Central memory CD4-positive, alpha-beta T cell (primary cell): ENCODE data around the gene GNB1L.

Experiments used
- DNase-seq: peaks from one replicate; pipeline ENCODE4 v3.0.0; 2022

GNB1L gene

DNA sequence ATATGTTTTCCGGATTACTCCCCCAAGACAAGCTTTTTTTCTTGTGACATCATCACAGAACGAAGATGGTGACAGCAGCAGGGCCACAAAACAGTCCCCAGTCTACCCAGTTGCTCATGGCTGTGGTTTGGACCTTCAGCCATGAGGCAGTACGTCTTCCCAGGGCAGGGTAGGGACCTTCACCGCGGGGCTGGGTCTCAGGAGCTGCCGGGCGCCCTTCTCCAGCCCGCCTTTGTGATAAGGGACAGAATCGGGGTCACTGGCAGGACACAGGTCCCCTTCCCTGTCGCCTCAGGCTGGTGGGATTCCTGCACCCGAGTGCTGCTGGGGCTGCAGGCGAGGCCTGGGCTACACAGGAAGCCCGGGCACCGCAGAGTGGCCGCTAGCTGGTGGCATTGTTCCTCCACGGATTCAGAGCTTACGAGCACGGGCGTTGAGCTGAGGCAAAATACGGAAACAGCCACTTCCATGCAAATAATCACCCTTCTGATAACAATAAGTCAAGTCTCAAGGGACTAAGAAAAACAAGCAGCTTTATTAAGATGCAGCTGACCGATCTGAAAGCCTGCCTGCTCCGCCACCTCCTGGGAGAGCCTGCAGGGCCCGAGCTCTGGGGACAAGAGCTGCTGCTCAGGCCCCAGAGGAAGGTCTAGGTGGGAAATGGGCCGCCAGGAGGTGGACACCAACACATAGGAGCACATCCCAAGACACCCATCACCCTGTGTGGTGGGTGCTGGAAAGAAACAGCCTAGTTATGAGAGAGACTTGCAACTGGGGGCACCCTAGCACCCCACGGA is 81.8 kb downstream of the GNB1L start:
- no peak for DNase-seq

DNA sequence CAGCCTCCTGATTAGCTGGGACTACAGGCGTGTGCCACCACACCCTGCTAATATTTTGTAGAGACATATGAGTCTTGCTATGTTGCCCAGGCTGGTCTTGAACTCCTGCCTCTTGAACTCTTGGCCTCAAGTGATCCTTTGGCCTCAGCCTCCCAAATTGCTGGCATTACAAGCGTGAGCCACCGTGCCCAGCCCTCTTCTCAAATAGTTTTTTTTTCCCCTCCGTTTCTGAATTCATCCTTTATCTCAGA is 82.3 kb downstream of the GNB1L start:
- DNase-seq, result no peak

DNA sequence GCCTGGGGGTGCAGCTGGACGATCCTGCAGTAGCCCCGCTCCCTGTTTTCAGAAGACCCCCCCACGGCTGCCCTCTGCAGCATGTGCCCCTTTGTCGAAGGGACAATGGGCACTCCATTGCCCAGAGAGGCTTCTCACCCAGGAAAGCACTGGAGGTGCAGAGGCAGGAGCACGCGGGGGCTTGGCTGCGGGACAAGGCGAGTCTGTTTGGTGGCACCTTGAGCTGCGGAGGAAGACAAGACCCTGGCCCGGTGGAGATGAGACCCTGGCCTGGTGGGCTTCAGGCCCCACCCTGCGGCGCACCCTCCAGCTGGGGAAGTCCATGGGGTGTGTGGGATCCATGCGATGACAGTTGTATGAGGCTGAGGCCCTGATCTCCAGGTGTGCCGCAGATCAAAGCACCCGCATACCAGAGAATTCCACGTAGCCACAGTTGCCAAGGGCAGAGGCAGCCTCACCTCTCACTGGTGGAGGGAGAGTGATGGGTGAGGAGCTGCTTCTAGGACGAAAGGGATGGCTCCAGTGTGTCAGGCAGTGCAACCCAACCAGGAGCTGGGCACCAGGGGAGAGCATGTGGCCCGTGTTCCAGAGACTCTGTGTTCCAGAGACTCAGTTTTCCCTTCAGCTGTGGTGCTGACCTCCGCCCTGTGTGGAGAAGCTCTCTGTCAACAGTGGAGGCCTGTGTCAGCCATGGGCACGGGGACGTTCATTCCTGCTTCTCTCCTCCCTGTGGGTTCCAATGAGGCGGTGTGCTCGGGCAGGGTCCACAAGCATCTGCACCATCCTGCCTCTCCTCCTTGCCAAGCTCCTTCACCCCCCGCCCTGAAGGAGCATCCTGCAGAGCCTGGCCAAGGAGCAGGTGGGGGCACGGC is 84.1 kb downstream of the GNB1L start:
- no peak for DNase-seq

DNA sequence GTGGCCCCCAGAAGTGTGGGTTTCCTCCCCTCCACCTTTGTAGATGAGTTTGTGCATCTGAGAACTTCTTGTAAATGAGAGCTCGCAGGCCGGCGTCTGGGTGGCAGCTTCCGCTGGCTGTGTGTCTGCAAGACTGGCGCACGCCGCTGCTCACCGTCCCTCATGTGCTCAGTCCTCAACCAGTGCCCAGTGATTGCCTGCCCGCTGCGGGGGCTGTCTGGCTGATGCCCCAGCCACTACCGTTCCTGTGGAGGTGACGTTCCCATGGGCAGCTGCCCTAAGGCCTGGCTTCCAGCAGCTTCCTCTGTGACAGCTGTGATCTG is 85.3 kb downstream of the GNB1L start:
- no peak for DNase-seq

DNA sequence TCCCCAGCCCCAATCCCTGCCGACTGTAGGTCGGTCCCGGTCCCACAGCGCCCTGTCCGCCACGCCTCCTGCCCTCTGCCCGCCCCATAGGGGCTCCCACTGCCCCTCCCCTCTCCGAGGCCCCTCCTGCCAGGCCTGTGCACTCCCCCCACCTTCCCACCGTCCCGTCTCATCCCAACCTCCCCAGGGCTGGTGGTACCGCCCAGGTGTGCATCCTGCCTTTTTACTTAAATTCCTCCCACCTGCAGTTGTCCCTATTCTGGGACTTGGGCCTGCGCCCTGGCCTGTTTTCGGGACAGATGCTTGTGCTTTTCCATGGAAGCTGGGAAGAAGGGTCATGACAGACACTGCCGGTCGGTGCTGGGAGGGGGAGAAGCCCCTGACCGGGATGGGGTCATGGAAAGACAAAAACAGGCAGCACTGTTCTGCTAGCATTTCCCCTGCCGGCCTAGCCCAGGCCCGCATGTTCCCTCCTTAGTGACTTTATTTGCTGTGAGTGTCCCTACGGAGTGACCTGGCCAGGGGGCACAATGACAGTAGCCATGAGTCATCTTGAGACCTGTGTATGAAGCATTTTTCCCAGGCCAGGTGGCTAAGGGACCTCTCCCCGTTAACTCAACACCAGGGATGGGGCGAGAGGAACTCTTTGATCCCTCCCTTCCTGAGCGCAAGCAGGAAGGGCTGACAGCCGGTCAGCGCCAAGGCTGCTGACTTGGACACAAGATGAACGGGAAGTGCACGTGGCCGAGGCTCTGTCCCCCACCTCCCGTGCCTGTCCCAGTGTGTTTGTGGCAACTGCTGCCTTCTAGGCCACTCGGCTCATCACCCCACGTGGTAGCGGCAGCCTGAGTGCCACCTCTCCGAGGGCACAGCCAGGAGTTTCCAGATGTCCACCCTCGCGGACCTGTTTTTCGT is 87.0 kb downstream of the GNB1L start:
- DNase-seq, result no peak

DNA sequence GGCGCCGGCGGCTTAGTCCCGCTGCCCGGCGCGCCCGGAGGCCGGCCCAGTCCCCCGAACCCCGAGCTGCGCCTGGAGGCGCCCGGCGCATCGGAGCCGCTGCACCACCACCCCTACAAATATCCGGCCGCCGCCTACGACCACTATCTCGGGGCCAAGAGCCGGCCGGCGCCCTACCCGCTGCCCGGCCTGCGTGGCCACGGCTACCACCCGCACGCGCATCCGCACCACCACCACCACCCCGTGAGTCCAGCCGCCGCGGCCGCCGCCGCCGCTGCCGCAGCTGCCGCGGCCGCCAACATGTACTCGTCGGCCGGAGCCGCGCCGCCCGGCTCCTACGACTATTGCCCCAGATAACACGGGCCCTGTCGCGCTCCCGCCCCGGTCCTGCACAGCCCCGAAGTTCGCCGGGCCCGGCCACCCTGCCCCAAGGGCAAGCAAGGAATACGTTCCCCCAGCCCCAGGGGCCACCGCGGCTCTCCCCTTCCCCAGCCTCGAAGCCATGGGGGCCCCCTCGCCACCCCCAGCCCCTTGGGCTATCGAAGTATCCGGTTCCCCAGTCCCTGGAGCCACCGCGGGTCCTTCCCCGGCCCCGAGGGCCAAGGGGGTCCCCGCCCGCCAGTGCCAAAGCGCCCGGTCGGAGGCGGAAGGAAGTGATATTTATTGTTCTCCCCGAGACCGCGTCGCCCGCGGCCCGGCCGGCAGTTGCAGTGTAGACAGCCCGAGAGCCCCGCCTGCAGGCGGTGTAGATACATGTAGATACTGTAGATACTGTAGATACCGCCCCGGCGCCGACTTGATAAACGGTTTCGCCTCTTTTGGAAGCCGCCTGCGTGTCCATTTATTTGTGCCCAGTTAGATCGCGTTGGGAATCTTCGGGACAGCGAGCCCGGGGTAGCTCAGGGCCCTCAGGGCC is 87.9 kb downstream of the GNB1L start:
- DNase-seq, result peak; percentile 20

DNA sequence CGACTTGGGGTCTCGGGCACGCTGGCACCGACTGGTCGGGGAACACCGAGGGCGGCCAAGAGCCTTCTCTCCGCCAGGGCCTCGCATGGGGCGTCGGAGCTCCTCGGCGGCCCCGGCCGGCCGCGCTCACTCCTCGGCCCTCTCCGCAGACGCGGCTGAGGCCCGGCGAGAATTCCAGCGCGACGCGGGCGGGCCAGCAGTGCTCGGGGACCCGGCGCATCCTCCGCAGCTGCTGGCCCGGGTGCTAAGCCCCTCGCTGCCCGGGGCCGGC is 88.5 kb downstream of the GNB1L start:
- no peak for DNase-seq

DNA sequence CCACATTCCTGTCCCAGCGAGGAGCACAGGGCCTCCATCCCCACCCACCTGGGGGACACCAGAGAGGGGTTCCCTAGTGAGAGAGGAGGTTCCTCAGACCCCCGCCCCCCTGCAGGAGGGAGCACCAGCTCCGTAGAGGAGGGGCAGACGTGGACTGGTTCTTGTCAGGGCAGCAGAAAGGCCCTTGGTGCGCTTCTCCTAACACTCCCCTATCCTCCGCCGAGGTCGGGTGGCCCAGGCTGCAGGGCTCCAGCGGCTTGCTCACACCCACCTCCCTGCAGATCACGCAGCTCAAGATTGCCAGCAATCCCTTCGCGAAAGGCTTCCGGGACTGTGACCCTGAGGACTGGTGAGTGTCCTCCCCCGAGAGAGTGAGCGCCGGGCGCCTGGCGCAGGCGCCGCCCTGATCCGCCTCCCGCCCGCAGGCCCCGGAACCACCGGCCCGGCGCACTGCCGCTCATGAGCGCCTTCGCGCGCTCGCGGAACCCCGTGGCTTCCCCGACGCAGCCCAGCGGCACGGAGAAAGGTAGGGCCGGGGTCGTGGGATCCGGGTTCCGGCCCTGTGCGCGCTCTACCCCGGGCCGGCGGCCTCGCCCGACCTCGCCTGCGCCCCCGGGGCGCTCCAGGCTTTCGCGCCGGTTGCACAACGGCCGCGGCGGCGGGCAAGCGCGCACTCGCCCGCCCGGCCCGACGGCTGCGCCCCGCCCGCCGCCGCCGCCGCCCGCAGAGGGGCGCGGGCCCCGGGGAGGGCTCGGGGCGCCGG is 89.0 kb downstream of the GNB1L start:
- DNase-seq, result no peak

DNA sequence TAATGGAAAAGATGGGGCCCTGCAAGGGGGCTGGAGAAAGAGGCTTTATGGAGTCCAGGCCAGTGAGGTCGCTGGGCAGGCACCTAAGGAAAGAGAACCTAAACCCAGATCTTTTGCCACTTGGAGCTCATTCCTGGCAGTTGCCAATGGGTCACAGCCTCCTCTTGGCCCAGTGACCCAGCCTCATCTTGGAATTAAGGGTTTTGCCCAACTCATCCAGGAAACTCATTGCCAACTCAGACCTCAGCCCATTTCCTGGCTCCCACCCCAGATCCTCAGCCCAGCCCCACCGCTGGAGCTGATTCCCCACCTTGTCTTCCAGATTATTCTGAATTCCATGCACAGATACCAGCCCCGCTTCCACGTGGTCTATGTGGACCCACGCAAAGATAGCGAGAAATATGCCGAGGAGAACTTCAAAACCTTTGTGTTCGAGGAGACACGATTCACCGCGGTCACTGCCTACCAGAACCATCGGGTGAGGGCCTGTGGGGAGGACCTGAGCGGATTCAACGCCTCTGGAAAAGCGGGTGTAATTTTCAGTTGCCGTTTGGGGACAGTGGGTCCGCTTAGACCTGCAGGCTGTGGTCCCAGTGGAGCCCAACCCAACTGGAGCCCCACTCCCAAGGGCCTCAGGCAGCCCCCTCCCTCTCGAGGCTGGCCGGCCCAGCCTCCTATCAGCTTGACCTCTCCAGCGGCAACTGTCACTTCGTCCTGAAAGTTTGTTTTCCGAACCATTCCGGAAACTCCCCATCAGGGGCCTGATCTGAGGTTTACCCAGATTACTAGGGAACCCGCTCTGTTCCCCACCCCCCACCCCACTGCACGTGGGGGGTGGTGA is 89.8 kb downstream of the GNB1L start:
- DNase-seq, result no peak

DNA sequence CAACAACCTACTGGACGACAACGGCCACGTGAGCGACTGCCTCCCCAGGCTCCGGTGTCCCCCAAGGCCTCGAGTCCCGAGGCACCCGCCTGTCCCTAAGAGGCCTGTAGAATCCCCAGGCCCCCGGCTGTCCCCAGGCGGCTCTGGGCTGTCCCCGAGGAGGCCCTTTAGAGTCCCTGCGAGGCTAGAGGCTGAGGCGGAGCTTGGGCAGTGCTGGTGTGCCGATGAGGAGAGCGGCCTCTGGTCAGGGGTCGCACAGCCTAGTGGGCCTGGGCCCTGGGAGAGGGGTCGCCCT is 90.4 kb downstream of the GNB1L start:
- no peak for DNase-seq

DNA sequence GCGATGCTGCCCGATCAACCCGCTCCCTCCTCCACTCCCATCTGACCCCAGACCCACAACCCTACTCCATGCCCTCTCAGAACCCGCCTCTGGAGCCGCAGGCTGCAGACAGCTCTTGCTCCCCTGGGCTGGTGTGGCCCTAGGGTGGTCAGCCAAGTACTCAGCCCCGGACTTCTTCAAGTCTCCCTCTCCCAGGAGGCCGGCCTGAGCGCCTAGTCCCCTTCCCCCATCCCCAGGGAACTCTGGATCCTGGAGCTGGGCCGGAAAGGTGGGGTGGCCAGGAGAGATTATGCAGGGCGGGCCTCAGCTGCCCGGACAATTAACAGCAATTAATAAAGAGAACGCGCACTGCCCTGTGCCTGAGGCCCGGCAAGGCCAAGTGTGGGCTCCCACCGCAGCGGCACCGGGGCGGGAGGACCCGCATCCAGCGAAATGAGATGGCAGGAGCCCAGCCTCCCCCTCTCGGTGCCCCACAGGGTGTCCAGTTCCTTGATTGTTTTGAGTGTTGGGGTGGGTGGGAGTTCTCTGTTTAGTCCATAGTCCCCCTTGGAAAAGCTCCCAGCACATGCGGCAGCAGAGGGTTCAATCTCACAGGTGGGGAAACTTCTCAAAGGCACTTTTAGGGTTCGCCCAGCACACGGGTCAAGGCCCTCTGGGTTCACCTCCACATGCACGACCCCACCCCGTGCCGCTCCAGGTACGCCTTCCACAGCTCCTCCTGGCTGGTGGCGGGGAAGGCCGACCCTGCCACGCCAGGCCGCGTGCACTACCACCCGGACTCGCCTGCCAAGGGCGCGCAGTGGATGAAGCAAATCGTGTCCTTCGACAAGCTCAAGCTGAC is 91.0 kb downstream of the GNB1L start:
- no peak for DNase-seq

DNA sequence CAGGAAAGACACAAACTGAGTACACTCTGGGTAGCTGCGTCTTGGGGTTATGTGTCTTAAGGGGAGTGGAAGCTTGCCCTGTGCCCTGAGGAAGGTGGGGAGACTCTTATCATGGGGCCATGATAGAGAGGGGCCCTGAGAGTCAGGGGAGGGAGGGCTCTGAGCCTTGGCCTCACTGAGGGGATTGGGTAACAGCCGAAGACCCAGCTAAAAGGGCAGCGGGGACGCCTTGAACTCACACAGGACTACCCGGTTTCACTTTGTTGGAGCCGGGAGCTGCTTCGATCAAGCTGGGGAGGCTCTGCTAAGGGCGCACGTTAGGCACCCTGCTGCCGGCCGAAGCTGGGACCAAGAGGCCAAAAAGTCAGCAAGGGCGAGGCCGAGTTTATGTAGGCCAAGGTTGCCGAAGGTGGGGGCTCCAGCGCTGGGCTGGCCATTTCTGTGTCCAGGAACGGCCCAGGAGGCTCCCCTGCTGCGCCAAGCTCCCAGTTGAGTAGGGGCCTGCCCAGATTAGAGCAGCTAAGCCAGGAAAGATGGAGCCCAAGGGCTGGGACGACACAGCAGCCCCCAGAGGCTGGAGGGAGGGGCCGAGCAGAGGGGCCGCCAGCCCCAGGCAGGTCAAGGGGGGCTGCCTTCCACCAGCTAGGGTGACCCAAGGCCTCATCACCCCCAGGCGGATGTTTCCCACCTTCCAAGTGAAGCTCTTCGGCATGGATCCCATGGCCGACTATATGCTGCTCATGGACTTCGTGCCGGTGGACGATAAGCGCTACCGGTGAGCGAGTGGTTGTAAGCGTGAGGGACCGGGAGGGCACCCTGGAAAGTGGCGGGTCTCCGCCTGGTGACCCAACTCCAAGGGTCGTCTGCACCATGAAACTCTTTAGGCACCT is 91.9 kb downstream of the GNB1L start:
- DNase-seq, result no peak

DNA sequence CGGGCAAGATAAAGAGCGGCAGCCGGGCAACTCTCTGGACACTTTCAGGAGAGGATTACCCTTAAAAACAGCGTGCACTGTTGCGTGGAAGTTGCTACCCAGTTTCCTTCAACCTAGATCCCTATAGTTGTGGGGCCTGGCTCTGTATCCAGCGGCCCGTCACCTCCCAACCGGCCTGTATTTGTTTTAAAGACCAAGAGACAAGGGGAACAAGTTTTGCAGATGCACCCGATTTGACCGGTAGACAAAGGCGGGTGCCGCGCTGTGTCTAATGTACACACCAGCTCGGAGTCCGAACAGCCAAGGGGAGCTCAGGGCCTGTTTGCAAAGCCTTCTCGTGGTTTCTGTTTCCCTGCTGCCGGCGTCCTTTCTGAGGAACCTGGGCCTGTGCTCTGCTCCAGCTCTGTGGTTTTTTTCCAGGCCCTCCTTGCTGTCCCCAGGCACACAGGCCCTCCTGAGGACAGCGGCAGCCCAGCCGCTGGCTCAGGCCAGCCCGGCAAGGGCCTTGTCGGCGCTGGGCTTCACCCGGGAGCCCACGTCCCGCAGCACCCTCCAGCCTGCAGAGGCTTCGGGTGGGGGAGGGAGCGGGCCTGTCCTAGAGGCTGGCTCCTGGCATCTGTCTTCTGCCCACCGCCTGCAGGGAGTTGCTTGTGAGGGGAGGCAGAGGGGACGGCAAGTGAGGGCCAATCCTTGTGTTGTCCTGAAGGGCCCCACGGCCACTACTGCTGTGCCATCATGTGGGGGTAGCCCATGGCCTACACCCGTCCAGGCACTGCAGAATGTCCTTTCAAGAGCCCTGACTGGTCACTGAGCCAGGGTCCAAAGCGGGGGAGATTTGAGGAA is 92.7 kb downstream of the GNB1L start:
- DNase-seq, result no peak

DNA sequence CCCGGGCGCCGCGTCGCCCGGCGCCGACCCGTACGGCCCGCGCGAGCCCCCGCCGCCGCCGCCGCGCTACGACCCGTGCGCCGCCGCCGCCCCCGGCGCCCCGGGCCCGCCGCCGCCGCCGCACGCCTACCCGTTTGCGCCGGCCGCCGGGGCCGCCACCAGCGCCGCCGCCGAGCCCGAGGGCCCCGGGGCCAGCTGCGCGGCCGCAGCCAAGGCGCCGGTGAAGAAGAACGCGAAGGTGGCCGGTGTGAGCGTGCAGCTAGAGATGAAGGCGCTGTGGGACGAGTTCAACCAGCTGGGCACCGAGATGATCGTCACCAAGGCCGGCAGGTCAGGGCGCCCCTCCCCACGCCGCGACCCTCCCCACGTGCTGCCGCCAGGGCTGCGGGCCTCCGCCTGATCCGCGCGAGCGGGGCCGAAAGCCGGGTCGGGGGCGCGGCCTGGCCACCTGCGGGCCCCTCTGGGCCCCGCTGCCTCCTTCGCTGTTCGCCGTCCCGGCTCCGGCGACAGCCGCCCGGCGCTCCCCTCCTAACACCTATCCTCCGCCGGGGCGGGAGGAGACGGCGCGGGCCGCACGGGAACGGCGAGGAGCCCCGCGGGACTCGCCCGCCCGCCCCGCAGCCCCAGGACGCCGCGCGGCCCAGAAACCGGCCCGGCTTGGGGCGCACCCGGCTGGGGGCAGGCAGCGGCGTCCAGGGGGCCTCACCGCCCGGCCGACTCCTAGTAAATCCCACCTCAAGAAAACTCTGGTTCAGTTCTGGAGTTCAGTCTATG is 93.5 kb downstream of the GNB1L start:
- no peak for DNase-seq

DNA sequence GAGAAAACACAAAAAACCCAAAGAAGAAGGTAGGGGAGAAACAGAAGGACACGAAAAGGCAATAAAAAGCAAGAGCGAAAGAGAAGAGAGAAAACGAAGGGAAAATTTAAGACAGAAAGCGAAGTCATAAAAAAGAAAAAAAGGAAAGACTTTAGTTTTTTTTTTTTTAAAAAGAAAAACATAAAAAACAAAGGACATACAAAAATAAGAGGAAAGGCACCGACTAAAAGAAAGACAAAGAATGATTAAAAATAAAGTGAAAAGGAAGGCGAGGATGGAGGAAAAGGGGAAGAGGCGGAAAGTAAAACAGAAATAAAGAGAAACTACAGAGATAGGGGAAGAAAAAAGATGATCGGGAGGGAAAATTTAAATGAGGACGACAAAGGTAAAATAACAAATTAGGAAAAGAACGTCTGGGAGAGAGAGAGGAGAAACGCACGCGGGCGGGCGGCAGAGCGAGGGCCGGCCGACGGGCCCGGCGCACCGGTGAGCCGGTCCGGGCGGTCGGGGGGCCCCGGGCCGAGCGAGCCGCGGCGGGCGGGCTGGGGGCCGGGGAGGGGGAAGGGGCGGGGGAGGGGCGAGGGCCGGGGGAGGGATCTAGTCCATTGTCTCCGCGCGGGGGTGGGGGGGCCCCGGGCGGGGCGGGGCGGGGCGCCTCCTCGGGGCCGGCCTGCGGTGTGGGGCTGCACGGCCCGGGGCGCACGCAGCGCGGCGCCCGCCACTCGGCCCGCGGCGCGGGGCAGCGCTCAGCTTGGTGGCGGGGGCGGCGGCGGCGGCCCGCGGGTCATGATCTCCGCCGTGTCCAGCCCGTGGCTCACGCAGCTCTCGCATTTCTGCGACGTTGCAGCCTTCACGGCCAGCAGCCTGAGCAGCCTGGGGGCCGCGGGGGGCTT is 94.4 kb downstream of the GNB1L start, which contains the start of gene TBX1:
TBX1 (plus strand) TSS at position 721 of the 893 bp plus-strand sequence; CDS start at position 787, 66 bp downstream.
- no peak for DNase-seq

DNA sequence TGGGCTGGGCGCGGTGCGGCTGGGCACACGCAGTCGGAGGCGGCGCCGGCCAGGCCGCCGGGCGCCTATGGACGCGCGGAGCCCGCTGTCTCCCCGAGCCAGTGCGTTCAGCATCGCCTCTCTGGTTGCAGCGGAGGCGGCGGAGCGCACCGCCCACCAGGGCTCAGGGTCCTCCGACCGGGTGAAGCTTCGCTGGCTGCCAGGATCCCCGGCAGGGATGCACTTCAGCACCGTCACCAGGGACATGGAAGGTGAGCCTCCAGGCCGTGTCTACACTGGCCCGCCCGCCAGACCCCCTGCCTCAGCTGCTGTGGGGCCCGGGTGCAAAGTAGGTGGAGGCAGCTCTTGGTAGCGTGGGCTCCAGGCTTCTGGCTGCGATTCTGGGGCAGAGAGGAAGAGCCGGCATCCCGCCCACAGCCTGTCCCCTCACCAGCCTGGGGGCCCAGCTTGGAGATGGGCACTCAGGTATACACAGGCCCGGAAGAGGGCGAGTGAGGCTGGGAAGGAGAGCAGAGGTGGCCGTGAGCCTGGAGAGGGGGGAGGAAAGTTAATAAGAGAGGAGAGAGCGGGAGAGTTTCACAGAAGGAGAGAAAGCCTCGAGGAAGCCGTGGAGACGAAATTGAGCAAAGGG is 95.1 kb downstream of the GNB1L start:
- no peak for DNase-seq
